Measurements from ENCODE around the gene CYBB.

CYBB gene

GRCh38 chrX:37854148-37854547, 74.3 kb downstream of the CYBB start:
- no peak overlapping the region for H2AK5ac ChIP-seq (ENCODE audit: low read length)
- no peak overlapping the region for H2AFZ ChIP-seq (ENCODE audit: insufficient read depth, low read length, poor library complexity)
- H3K79me2 ChIP-seq (ENCODE audit: control insufficient read depth, insufficient read depth, low read length, poor library complexity), result no peaks in the 10 kb centered on the region
- no peak overlapping the region for H3K27ac ChIP-seq (ENCODE audit: low read depth, low read length)
- no peak overlapping the region for H2BK120ac ChIP-seq (ENCODE audit: insufficient read depth, low read length, poor library complexity)
- no peak overlapping the region for H3K4me3 ChIP-seq (ENCODE audit: low read depth, low read length)
- WGBS (ENCODE audit: extremely low coverage, insufficient coverage, insufficient read length), result no CpG with 5 or more reads among the region's 3 CpGs
- no peak overlapping the region for H3K14ac ChIP-seq (ENCODE audit: low read length)
- H3K36me3 ChIP-seq (ENCODE audit: control insufficient read depth in 1 of 2, insufficient read depth in 2 of 2, low read length in 2 of 2), result no peaks in the 10 kb centered on the region
- no peak overlapping the region for H3K4ac ChIP-seq (ENCODE audit: low read depth, low read length)
- no peak for DNase-seq
- no peak overlapping the region for H4K12ac ChIP-seq (ENCODE audit: low read depth, low read length)
- H3K4me1 ChIP-seq (ENCODE audit: control insufficient read depth in 1 of 2, insufficient read depth in 2 of 2, low read length in 2 of 2), result no peaks in the 10 kb centered on the region
- no peak overlapping the region for H3K4me2 ChIP-seq (ENCODE audit: low read length)
- no peak overlapping the region for H2BK12ac ChIP-seq (ENCODE audit: low read length)
- H3K18ac ChIP-seq (ENCODE audit: low read length), result no peak overlapping the region
- H3K79me1 ChIP-seq (ENCODE audit: low read length), result no peaks in the 10 kb centered on the region
- H4K91ac ChIP-seq (ENCODE audit: low read depth, low read length), result no peak overlapping the region
- no peak overlapping the region for H4K8ac ChIP-seq (ENCODE audit: low read depth, low read length)
- H3K9ac ChIP-seq (ENCODE audit: low read length), result no peak overlapping the region
- no peaks in the 10 kb centered on the region for H3K9me3 ChIP-seq (ENCODE audit: insufficient read depth, low read depth, low read length)
- no peak overlapping the region for H2BK5ac ChIP-seq (ENCODE audit: low read depth, low read length, poor library complexity)
- H3K27me3 ChIP-seq (ENCODE audit: insufficient read depth, low read length), result no peaks in the 10 kb centered on the region
- no peak overlapping the region for H3K23ac ChIP-seq (ENCODE audit: low read length)

GRCh38 chrX:37854748-37855147, 74.9 kb downstream of the CYBB start:
- Histone ChIP-seq H3K27me3 (ENCODE audit: insufficient read depth, low read length) (no peaks in the 10 kb centered on the region), H3K4me3 (ENCODE audit: low read depth, low read length) (no peak overlapping the region), H2BK5ac (ENCODE audit: low read depth, low read length, poor library complexity) (no peak overlapping the region), H3K4ac (ENCODE audit: low read depth, low read length) (no peak overlapping the region), H3K14ac (ENCODE audit: low read length) (no peak overlapping the region), H3K4me1 (ENCODE audit: control insufficient read depth in 1 of 2, insufficient read depth in 2 of 2, low read length in 2 of 2) (no peaks in the 10 kb centered on the region), H4K91ac (ENCODE audit: low read depth, low read length) (no peak overlapping the region), H2BK12ac (ENCODE audit: low read length) (no peak overlapping the region), H3K79me2 (ENCODE audit: control insufficient read depth, insufficient read depth, low read length, poor library complexity) (no peaks in the 10 kb centered on the region), H3K18ac (ENCODE audit: low read length) (no peak overlapping the region), H3K79me1 (ENCODE audit: low read length) (no peaks in the 10 kb centered on the region), H4K8ac (ENCODE audit: low read depth, low read length) (no peak overlapping the region), H3K9ac (ENCODE audit: low read length) (no peak overlapping the region), H2BK120ac (ENCODE audit: insufficient read depth, low read length, poor library complexity) (no peak overlapping the region), H3K36me3 (ENCODE audit: control insufficient read depth in 1 of 2, insufficient read depth in 2 of 2, low read length in 2 of 2) (no peaks in the 10 kb centered on the region), H3K23ac (ENCODE audit: low read length) (no peak overlapping the region), H2AK5ac (ENCODE audit: low read length) (no peak overlapping the region), H4K12ac (ENCODE audit: low read depth, low read length) (no peak overlapping the region), H2AFZ (ENCODE audit: insufficient read depth, low read length, poor library complexity) (no peak overlapping the region), H3K4me2 (ENCODE audit: low read length) (no peak overlapping the region), H3K27ac (ENCODE audit: low read depth, low read length) (no peak overlapping the region), H3K9me3 (ENCODE audit: insufficient read depth, low read depth, low read length) (no peaks in the 10 kb centered on the region)
- no CpG with 5 or more reads among the region's 2 CpGs for WGBS (ENCODE audit: extremely low coverage, insufficient coverage, insufficient read length)
- no peak for DNase-seq

- Histone ChIP-seq H3K27me3 (ENCODE audit: insufficient read depth, low read length) (no peaks in the 10 kb centered on the region), H2AFZ (ENCODE audit: insufficient read depth, low read length, poor library complexity) (no peak overlapping the region), H2AK5ac (ENCODE audit: low read length) (no peak overlapping the region), H4K12ac (ENCODE audit: low read depth, low read length) (no peak overlapping the region), H3K14ac (ENCODE audit: low read length) (no peak overlapping the region), H2BK12ac (ENCODE audit: low read length) (no peak overlapping the region), H4K8ac (ENCODE audit: low read depth, low read length) (no peak overlapping the region), H3K36me3 (ENCODE audit: control insufficient read depth in 1 of 2, insufficient read depth in 2 of 2, low read length in 2 of 2) (no peaks in the 10 kb centered on the region), H3K23ac (ENCODE audit: low read length) (no peak overlapping the region), H3K27ac (ENCODE audit: low read depth, low read length) (no peak overlapping the region), H3K4me2 (ENCODE audit: low read length) (no peak overlapping the region), H3K4me3 (ENCODE audit: low read depth, low read length) (no peak overlapping the region), H3K18ac (ENCODE audit: low read length) (no peak overlapping the region), H2BK120ac (ENCODE audit: insufficient read depth, low read length, poor library complexity) (no peak overlapping the region), H2BK5ac (ENCODE audit: low read depth, low read length, poor library complexity) (no peak overlapping the region), H3K4me1 (ENCODE audit: control insufficient read depth in 1 of 2, insufficient read depth in 2 of 2, low read length in 2 of 2) (peaks cover 2% of the 10 kb centered on the region in 2 experiments), H3K79me1 (ENCODE audit: low read length) (peaks cover 2% of the 10 kb centered on the region), H3K9me3 (ENCODE audit: insufficient read depth, low read depth, low read length) (no peaks in the 10 kb centered on the region), H4K91ac (ENCODE audit: low read depth, low read length) (no peak overlapping the region), H3K9ac (ENCODE audit: low read length) (no peak overlapping the region), H3K79me2 (ENCODE audit: control insufficient read depth, insufficient read depth, low read length, poor library complexity) (no peaks in the 10 kb centered on the region), H3K4ac (ENCODE audit: low read depth, low read length) (no peak overlapping the region)
- DNase-seq, result no peak
- no CpG with 5 or more reads among the region's 6 CpGs for WGBS (ENCODE audit: extremely low coverage, insufficient coverage, insufficient read length)
Measured at GRCh38 chrX:37860721-37861120, 80.9 kb downstream of the CYBB start.

- Histone ChIP-seq H3K27ac (ENCODE audit: low read depth, low read length) (no peak overlapping the region), H3K9ac (ENCODE audit: low read length) (no peak overlapping the region), H2AFZ (ENCODE audit: insufficient read depth, low read length, poor library complexity) (no peak overlapping the region), H2BK120ac (ENCODE audit: insufficient read depth, low read length, poor library complexity) (no peak overlapping the region), H2BK5ac (ENCODE audit: low read depth, low read length, poor library complexity) (no peak overlapping the region), H3K79me2 (ENCODE audit: control insufficient read depth, insufficient read depth, low read length, poor library complexity) (no peaks in the 10 kb centered on the region), H3K14ac (ENCODE audit: low read length) (no peak overlapping the region), H3K9me3 (ENCODE audit: insufficient read depth, low read depth, low read length) (peaks cover 2% of the 10 kb centered on the region), H3K79me1 (ENCODE audit: low read length) (peaks cover 2% of the 10 kb centered on the region), H4K8ac (ENCODE audit: low read depth, low read length) (no peak overlapping the region), H3K4me1 (ENCODE audit: control insufficient read depth in 1 of 2, insufficient read depth in 2 of 2, low read length in 2 of 2) (peaks cover 2% of the 10 kb centered on the region in 2 experiments), H3K4me3 (ENCODE audit: low read depth, low read length) (no peak overlapping the region), H4K91ac (ENCODE audit: low read depth, low read length) (no peak overlapping the region), H3K27me3 (ENCODE audit: insufficient read depth, low read length) (no peaks in the 10 kb centered on the region), H2AK5ac (ENCODE audit: low read length) (no peak overlapping the region), H3K18ac (ENCODE audit: low read length) (no peak overlapping the region), H3K36me3 (ENCODE audit: control insufficient read depth in 1 of 2, insufficient read depth in 2 of 2, low read length in 2 of 2) (no peaks in the 10 kb centered on the region), H3K4me2 (ENCODE audit: low read length) (no peak overlapping the region), H4K12ac (ENCODE audit: low read depth, low read length) (no peak overlapping the region), H2BK12ac (ENCODE audit: low read length) (no peak overlapping the region), H3K23ac (ENCODE audit: low read length) (no peak overlapping the region), H3K4ac (ENCODE audit: low read depth, low read length) (no peak overlapping the region)
- DNase-seq, result no peak
Measured at GRCh38 chrX:37862851-37863250, 83.0 kb downstream of the CYBB start.

Measured in trophoblast cell (in vitro differentiated cells and primary cell).